Neuron (in vitro differentiated cells): ENCODE results near the gene CCDC148.

Source experiments
- H2AFZ ChIP-seq: one replicate; pipeline ENCODE4 v1.6.1; 2013; ENCODE audit warnings: low read depth, mild to moderate bottlenecking, inconsistent platforms, low read length, moderate library complexity
- H3K27me3 ChIP-seq: one replicate; pipeline ENCODE4 v1.6.1; 2013; ENCODE audit warnings: low read length; ENCODE audit not compliant: insufficient read depth
- H3K36me3 ChIP-seq: one replicate; pipeline ENCODE4 v1.6.1; 2013; ENCODE audit warnings: low read length; ENCODE audit not compliant: insufficient read depth
- H3K4me1 ChIP-seq: one replicate; pipeline ENCODE4 v1.6.1; 2013; ENCODE audit warnings: low read length; ENCODE audit not compliant: insufficient read depth
- H3K4me3 ChIP-seq: 2 replicates; pipeline ENCODE4 v1.5.1; 2013; ENCODE audit warnings: mild to moderate bottlenecking, low read length, moderate library complexity
- H3K9me3 ChIP-seq: one replicate; pipeline ENCODE4 v1.6.1; 2013; ENCODE audit warnings: low read length

The CCDC148 gene

GRCh38 chr2:158197940-158198339 lies 258.6 kb downstream of the CCDC148 start:
- Histone ChIP-seq H3K4me3 (no peak overlapping the region), H2AFZ (no peak overlapping the region), H3K27me3 (no peaks in the 10 kb centered on the region), H3K9me3 (no peaks in the 10 kb centered on the region), H3K4me1 (peaks cover 4% of the 10 kb centered on the region), H3K36me3 (no peaks in the 10 kb centered on the region)

GRCh38 chr2:158194229-158194628 lies 262.3 kb downstream of the CCDC148 start:
- Histone ChIP-seq H3K4me3 (no peak overlapping the region), H3K9me3 (no peaks in the 10 kb centered on the region), H3K4me1 (peaks cover 12% of the 10 kb centered on the region), H3K36me3 (no peaks in the 10 kb centered on the region), H3K27me3 (no peaks in the 10 kb centered on the region), H2AFZ (no peak overlapping the region)

GRCh38 chr2:158192515-158193443 lies 263.8 kb downstream of the CCDC148 start:
- no peak overlapping the region for H2AFZ ChIP-seq
- peaks cover 12% of the 10 kb centered on the region for H3K4me1 ChIP-seq
- no peaks in the 10 kb centered on the region for H3K27me3 ChIP-seq
- H3K9me3 ChIP-seq, result no peaks in the 10 kb centered on the region
- H3K36me3 ChIP-seq, result no peaks in the 10 kb centered on the region
- H3K4me3 ChIP-seq, result no peak overlapping the region

GRCh38 chr2:158191076-158191895 lies 265.3 kb downstream of the CCDC148 start:
- no peaks in the 10 kb centered on the region for H3K36me3 ChIP-seq
- peak overlapping the region; percentile 59 for H2AFZ ChIP-seq
- no peak overlapping the region for H3K4me3 ChIP-seq
- H3K27me3 ChIP-seq, result no peaks in the 10 kb centered on the region
- H3K9me3 ChIP-seq, result no peaks in the 10 kb centered on the region
- H3K4me1 ChIP-seq, result peaks cover 12% of the 10 kb centered on the region

- Histone ChIP-seq H3K4me3 (no peak overlapping the region), H3K27me3 (no peaks in the 10 kb centered on the region), H2AFZ (no peak overlapping the region), H3K36me3 (no peaks in the 10 kb centered on the region), H3K9me3 (no peaks in the 10 kb centered on the region), H3K4me1 (peaks cover 18% of the 10 kb centered on the region)
Measured at GRCh38 chr2:158189526-158189925, 267.0 kb downstream of the CCDC148 start.

GRCh38 chr2:158187908-158188307 lies 268.6 kb downstream of the CCDC148 start:
- Histone ChIP-seq H3K4me3 (no peak overlapping the region), H3K27me3 (no peaks in the 10 kb centered on the region), H3K9me3 (no peaks in the 10 kb centered on the region), H3K36me3 (no peaks in the 10 kb centered on the region), H3K4me1 (peaks cover 18% of the 10 kb centered on the region), H2AFZ (no peak overlapping the region)

- no peak overlapping the region for H2AFZ ChIP-seq
Measured at GRCh38 chr2:158184556-158185343, 271.8 kb downstream of the CCDC148 start.

GRCh38 chr2:158184001-158184400 lies 272.6 kb downstream of the CCDC148 start:
- Histone ChIP-seq H2AFZ (no peak overlapping the region), H3K4me1 (peaks cover 5% of the 10 kb centered on the region), H3K36me3 (no peaks in the 10 kb centered on the region), H3K27me3 (no peaks in the 10 kb centered on the region), H3K4me3 (no peak overlapping the region), H3K9me3 (no peaks in the 10 kb centered on the region)

More at GRCh38 chr2:158184556-158185343, 271.8 kb downstream of the CCDC148 start:
- Histone ChIP-seq H3K4me1 (peaks cover 5% of the 10 kb centered on the region), H3K36me3 (no peaks in the 10 kb centered on the region), H3K4me3 (no peak overlapping the region), H3K27me3 (no peaks in the 10 kb centered on the region), H3K9me3 (no peaks in the 10 kb centered on the region)

GRCh38 chr2:158182676-158183295 lies 273.8 kb downstream of the CCDC148 start:
- no peak overlapping the region for H2AFZ ChIP-seq
- H3K36me3 ChIP-seq, result no peaks in the 10 kb centered on the region
- peaks cover 5% of the 10 kb centered on the region for H3K4me1 ChIP-seq
- H3K27me3 ChIP-seq, result no peaks in the 10 kb centered on the region
- H3K9me3 ChIP-seq, result no peaks in the 10 kb centered on the region
- H3K4me3 ChIP-seq, result no peak overlapping the region

- peaks cover 5% of the 10 kb centered on the region for H3K4me1 ChIP-seq
- H2AFZ ChIP-seq, result no peak overlapping the region
- H3K9me3 ChIP-seq, result no peaks in the 10 kb centered on the region
- no peaks in the 10 kb centered on the region for H3K36me3 ChIP-seq
- no peaks in the 10 kb centered on the region for H3K27me3 ChIP-seq
- no peak overlapping the region for H3K4me3 ChIP-seq
Measured at GRCh38 chr2:158181171-158181570, 275.4 kb downstream of the CCDC148 start.

- H3K27me3 ChIP-seq, result no peaks in the 10 kb centered on the region
- H3K4me1 ChIP-seq, result no peaks in the 10 kb centered on the region
- no peaks in the 10 kb centered on the region for H3K9me3 ChIP-seq
- no peaks in the 10 kb centered on the region for H3K36me3 ChIP-seq
- no peak overlapping the region for H2AFZ ChIP-seq
- H3K4me3 ChIP-seq, result no peak overlapping the region
Measured at GRCh38 chr2:158179660-158180059, 276.9 kb downstream of the CCDC148 start.

- Histone ChIP-seq H3K36me3 (no peaks in the 10 kb centered on the region), H3K4me3 (no peak overlapping the region), H3K27me3 (no peaks in the 10 kb centered on the region), H3K4me1 (no peaks in the 10 kb centered on the region), H3K9me3 (no peaks in the 10 kb centered on the region), H2AFZ (no peak overlapping the region)
Measured at GRCh38 chr2:158178646-158179045, 277.9 kb downstream of the CCDC148 start.
